Uterus (tissue), 4 donors: ENCODE results near the gene SRXN1. TPM values are rescaled to one million over a fixed set of nuclear protein-coding genes. Genes with fewer than 3 reads are reported as not detected.

Source experiments
- DNase-seq, 2 donors: peaks; one replicate each; pipeline ENCODE4 v3.0.0-alpha.2; 2019 to 2020
- H3K27ac ChIP-seq, 2 donors: fragments of 200-600 bp; sonication (generic); 1 replicate in 1 of 2; 2 replicates in 1 of 2; pipeline ENCODE4 v1.5.1; 2016 to 2018
- H3K27me3 ChIP-seq, 2 donors: fragments of 200-600 bp; sonication (generic); one replicate each; pipeline ENCODE4 v1.5.1; 2018 to 2019; ENCODE audit warnings: control low read depth in 1 of 2
- H3K36me3 ChIP-seq, 2 donors: fragments of 200-600 bp; sonication (generic); one replicate each; pipeline ENCODE4 v1.5.1; 2019; ENCODE audit warnings: control low read depth in 1 of 2
- H3K4me1 ChIP-seq, 2 donors: fragments of 200-600 bp; sonication (generic); one replicate each; pipeline ENCODE4 v1.5.1; 2018 to 2019; ENCODE audit warnings: control low read depth in 1 of 2
- H3K4me3 ChIP-seq, 2 donors: fragments of 200-600 bp; sonication (generic); 1 replicate in 1 of 2; 2 replicates in 1 of 2; pipeline ENCODE4 v1.5.1; 2018 to 2019; ENCODE audit warnings: mild to moderate bottlenecking in 1 of 2
- H3K9me3 ChIP-seq, 2 donors: fragments of 200-600 bp; sonication (generic); one replicate each; pipeline ENCODE4 v1.5.1; 2019; ENCODE audit warnings: control low read depth in 1 of 2
- POLR2A ChIP-seq, 2 donors: fragments of 450-650 bp; IDR thresholded peaks; one replicate each; pipeline ENCODE4 v1.6.1; 2016; ENCODE audit warnings: antibody characterized with exemption in 2 of 2, mild to moderate bottlenecking in 1 of 2, moderate library complexity in 1 of 2
- intact Hi-C: fragments of 100-400 bp; cut with DNase I; formaldehyde crosslinking; loops from one replicate; pipeline ENCODE4 v1.15.1; 2023; ENCODE audit warnings: low total_unique reads
- total RNA-seq, 4 donors: library from RNA; depleted of rRNA in 3 of 4; stranded (reverse); fragments of >200 nt in 3 of 4; gene quantifications; one replicate each; pipeline versions ENCODE4 v1.1.0 to v1.2.4, GENCODE V29; 2014 to 2023
- TF ChIP-seq, protein P1 (sequence below), 4 experiments: fragments of 200-600 bp in 2 of 4; fragments of 450-650 bp in 2 of 4; sonication (generic) in 2 of 4; IDR thresholded peaks; one replicate each; pipeline ENCODE4 v1.5.1; 2016 to 2019; ENCODE audit warnings: antibody characterized with exemption in 4 of 4, mild to moderate bottlenecking in 2 of 4, moderate library complexity in 1 of 4
- donor health status: DM: yes; HTN: yes; CAD: no.

SRXN1 gene
- total RNA-seq, 4 donors from 2014 or later = 6.1 to 33.2 (median 16.6) TPM

DNA sequence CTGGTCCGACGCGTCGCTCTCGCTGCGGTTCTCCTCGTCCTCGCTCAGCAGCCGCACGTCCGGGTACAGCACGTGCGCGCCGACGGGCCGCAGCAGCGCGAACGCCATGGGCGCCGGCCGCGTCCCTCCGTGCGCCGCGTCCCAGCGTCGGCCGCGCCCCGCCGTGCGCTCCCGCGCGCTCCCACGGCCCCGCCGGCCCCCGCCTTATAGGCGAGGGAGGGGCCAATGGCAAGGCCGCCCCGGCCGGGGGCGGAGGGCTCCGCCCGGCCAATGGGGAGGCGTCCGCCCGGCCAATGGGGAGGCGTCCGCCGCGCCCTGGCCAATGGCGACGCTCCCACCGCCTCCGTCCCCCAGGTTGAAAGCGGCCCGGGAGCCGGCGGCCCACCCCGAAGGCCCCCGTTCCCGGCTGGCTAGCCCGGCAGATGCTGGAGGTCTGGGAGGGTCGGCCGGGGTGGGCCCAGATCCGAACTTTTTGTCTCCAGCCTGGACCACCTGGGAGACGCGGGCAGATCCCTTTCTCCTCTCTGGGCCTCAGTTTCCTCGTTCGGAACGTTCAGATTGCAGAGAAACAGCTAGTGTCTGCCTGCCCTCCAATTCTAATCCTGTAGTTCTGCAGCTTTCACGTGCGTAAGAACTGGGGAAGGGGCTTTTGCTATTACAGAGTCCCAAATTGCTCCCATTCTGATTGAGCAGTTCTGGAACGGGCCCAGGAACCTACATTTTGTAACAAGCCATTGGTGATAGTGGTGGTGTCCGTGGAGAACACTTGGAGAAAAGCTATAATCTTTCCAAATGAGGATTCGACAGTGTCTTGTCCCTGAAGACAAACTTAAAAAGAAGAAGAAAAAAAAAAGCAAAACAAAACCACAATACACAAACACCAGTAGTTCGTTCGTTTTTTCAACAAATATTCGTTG lies 42.6 kb downstream of the SRXN1 start, which contains the start of gene TCF15:
Gene TCF15, minus strand, starts transcription at position 180 of the 917 bp plus-strand sequence. Its CDS starts 72 bp downstream, at position 108.
- no peak for DNase-seq
- Histone ChIP-seq H3K9me3 (no peaks in the 10 kb centered on the region), H3K4me1 (no peaks in the 10 kb centered on the region), H3K4me3 (no peak within 1 kb of the TSS), H3K27me3 (peaks cover 0 to 7% of the 10 kb centered on the region in 2 donors), H3K36me3 (no peaks in the 10 kb centered on the region), H3K27ac (no peak within 1 kb of the TSS)
- TF ChIP-seq, protein P1, sequence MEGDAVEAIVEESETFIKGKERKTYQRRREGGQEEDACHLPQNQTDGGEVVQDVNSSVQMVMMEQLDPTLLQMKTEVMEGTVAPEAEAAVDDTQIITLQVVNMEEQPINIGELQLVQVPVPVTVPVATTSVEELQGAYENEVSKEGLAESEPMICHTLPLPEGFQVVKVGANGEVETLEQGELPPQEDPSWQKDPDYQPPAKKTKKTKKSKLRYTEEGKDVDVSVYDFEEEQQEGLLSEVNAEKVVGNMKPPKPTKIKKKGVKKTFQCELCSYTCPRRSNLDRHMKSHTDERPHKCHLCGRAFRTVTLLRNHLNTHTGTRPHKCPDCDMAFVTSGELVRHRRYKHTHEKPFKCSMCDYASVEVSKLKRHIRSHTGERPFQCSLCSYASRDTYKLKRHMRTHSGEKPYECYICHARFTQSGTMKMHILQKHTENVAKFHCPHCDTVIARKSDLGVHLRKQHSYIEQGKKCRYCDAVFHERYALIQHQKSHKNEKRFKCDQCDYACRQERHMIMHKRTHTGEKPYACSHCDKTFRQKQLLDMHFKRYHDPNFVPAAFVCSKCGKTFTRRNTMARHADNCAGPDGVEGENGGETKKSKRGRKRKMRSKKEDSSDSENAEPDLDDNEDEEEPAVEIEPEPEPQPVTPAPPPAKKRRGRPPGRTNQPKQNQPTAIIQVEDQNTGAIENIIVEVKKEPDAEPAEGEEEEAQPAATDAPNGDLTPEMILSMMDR (IDR thresholded peaks at IDR 0.05) = no peak
- TF ChIP-seq POLR2A (IDR thresholded peaks at IDR 0.05) = peak in 1 of 2 donors; percentile 65
- intact Hi-C loops = no loop called here

DNA sequence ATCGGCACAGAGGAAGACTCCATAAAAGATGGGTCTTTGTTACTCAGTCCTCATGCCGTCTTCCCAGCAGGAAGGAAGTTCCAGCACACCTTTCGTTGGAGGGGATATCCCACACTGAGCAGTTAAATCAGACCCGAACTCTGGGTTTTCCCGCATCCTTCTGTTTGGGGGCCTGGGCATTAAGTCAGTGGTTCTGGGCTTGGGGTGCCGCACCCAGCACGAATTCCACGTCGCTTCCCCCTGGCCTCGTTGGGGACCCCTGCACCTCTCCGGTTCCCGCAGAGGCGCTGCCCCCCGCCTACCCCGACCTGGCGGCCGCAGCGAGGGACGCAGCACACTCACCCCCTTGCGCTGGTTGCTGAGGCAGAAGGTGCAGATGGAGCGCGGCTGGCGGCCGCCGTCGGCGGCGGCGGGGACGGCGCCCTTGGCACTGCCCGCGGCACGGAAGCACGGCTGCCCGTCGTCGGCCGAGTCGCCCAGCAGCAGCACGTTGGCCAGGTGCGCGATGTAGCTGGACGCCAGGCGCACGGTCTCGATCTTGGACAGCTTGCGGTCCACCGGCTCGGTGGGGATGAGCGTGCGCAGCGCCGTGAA lies 43.5 kb downstream of the SRXN1 start:
- H3K36me3 ChIP-seq = no peaks in the 10 kb centered on the region
- DNase-seq = no peak
- TF ChIP-seq POLR2A (IDR thresholded peaks at IDR 0.05) = no peak
- TF ChIP-seq, protein P1 (IDR thresholded peaks at IDR 0.05) = no peak
- H3K9me3 ChIP-seq = no peaks in the 10 kb centered on the region
- no peak overlapping the region for H3K27ac ChIP-seq
- H3K4me1 ChIP-seq = no peaks in the 10 kb centered on the region
- intact Hi-C loops = no loop called here
- H3K4me3 ChIP-seq = no peak overlapping the region
- H3K27me3 ChIP-seq = peaks cover 0 to 7% of the 10 kb centered on the region in 2 donors

DNA sequence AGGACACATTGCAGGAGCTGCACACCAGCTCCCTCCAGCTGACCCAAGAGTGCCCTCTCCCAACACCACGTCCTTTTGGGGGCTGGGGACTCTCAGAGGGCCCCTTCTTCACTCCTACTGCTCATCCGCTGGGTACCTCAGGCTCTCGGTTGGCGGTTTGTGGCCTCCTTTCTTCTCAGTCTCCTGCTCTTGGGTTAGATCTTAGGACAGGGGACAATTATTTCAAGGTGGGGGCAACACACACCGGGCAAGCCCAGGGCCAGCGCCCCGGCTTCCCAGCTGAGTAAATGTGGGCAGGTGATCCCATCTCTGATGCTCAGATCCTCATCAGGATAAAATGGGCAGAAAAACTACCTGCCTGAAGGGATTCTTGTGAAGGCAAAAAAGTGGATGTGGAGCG lies 44.0 kb downstream of the SRXN1 start:
- H3K36me3 ChIP-seq = no peaks in the 10 kb centered on the region
- no peaks in the 10 kb centered on the region for H3K4me1 ChIP-seq
- H3K27ac ChIP-seq = no peak overlapping the region
- no peak for TF ChIP-seq POLR2A (IDR thresholded peaks at IDR 0.05)
- TF ChIP-seq, protein P1 (IDR thresholded peaks at IDR 0.05) = no peak
- intact Hi-C loops = no loop called here
- peaks cover 0 to 7% of the 10 kb centered on the region in 2 donors for H3K27me3 ChIP-seq
- H3K9me3 ChIP-seq = no peaks in the 10 kb centered on the region
- no peak overlapping the region for H3K4me3 ChIP-seq
- no peak for DNase-seq

DNA sequence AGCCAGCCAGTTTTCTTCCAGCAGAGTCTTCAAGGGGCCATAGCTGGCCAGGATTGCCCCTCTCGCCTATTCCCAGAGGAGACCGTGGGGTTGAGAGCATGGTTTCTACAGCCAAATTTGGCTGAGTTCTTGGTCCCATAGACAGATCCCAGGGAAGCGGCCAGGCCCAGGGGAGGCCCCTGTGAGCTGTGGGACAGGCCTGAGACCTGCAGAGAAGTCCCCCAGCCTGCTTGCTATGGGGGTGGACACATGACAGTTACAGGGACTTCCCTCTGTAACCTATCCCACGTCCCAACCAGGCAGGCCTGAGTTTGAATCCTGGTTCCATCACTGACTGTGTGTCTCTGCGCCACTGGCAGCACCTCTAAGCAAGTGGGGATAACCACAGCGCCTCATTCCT lies 45.5 kb downstream of the SRXN1 start:
- no peak overlapping the region for H3K27ac ChIP-seq
- intact Hi-C loops = no loop called here
- no peaks in the 10 kb centered on the region for H3K36me3 ChIP-seq
- TF ChIP-seq POLR2A (IDR thresholded peaks at IDR 0.05) = no peak
- TF ChIP-seq, protein P1 (IDR thresholded peaks at IDR 0.05) = no peak
- H3K27me3 ChIP-seq = peaks cover 0 to 7% of the 10 kb centered on the region in 2 donors
- H3K9me3 ChIP-seq = no peaks in the 10 kb centered on the region
- no peak overlapping the region for H3K4me3 ChIP-seq
- no peaks in the 10 kb centered on the region for H3K4me1 ChIP-seq
- DNase-seq = no peak

DNA sequence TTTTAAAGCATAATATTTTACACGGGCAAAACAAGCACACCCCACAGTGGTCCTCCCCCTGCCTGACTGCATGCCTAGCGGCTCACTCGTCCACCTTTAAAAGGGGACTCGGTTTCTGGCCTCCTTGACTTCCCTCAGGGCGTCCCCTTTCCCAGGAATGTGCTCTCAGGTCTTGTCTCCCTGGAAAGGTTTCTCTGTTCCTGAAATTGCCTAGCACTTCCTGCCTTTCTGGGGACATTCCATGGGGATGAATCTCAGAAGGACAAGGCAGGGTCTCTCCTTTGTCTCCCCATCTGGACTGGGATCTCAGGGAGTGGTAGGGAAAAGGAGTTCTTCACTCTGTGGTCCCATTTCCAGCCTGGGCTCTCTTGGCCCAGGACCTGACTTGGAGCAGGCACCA lies 47.8 kb downstream of the SRXN1 start:
- no peak overlapping the region for H3K27ac ChIP-seq
- no peaks in the 10 kb centered on the region for H3K27me3 ChIP-seq
- no peaks in the 10 kb centered on the region for H3K36me3 ChIP-seq
- intact Hi-C loops = no loop called here
- no peaks in the 10 kb centered on the region for H3K4me1 ChIP-seq
- TF ChIP-seq, protein P1 (IDR thresholded peaks at IDR 0.05) = no peak
- TF ChIP-seq POLR2A (IDR thresholded peaks at IDR 0.05) = no peak
- H3K4me3 ChIP-seq = no peak overlapping the region
- DNase-seq = no peak
- no peaks in the 10 kb centered on the region for H3K9me3 ChIP-seq
